GM20000 (cell line): ENCODE results near the gene HSD11B1.

Source experiments
- DNase-seq: peaks from one replicate; pipeline ENCODE4 v3.0.0; 2012; ENCODE audit warnings: low spot score
- CTCF ChIP-seq: IDR thresholded peaks from 2 replicates; pipeline ENCODE4 v1.5.1; 2012; ENCODE audit warnings: mild to moderate bottlenecking, control low read depth; ENCODE audit errors: extremely low read depth, missing control alignments

Gene HSD11B1

GRCh38 chr1:209738270-209738669, 33.6 kb downstream of the HSD11B1 start:
- no peak for TF ChIP-seq CTCF
- DNase-seq, result no peak

- no peak for DNase-seq
- no peak for TF ChIP-seq CTCF
These were observed 36.5 kb downstream of the HSD11B1 start for GRCh38 chr1:209741193-209741592.

- no peak for DNase-seq
- TF ChIP-seq CTCF, result no peak
These were observed 37.2 kb downstream of the HSD11B1 start for GRCh38 chr1:209741889-209742288.

GRCh38 chr1:209742409-209743144, 37.9 kb downstream of the HSD11B1 start:
- no peak for DNase-seq
- no peak for TF ChIP-seq CTCF

- no peak for DNase-seq
- no peak for TF ChIP-seq CTCF
These were observed 38.5 kb downstream of the HSD11B1 start for GRCh38 chr1:209743145-209743482.

GRCh38 chr1:209746451-209747165, 42.0 kb downstream of the HSD11B1 start:
- no peak for DNase-seq
- TF ChIP-seq CTCF, result no peak

- peak; percentile 83 for TF ChIP-seq CTCF
- DNase-seq, result peak; percentile 75
These were observed 43.1 kb downstream of the HSD11B1 start for GRCh38 chr1:209747580-209748262.
